Left ventricle myocardium inferior (tissue), 1 donor: ENCODE data around the gene SNRPB. TPM values are rescaled to one million over a fixed set of nuclear protein-coding genes. Genes with fewer than 3 reads are reported as not detected.

Experiments used
- DNase-seq: peaks from one replicate; pipeline ENCODE4 v3.0.0-alpha.2; 2020
- H3K27ac ChIP-seq: fragments of 200-600 bp; replicated peaks from 2 replicates; pipeline ENCODE4 v1.8.0; 2021
- H3K27me3 ChIP-seq: fragments of 200-600 bp; 2 replicates; pipeline ENCODE4 v1.8.0; 2021; ENCODE audit warnings: low read depth
- H3K36me3 ChIP-seq: fragments of 200-600 bp; 2 replicates; pipeline ENCODE4 v1.8.0; 2021
- H3K4me1 ChIP-seq: fragments of 200-600 bp; 2 replicates; pipeline ENCODE4 v1.8.0; 2021
- H3K4me3 ChIP-seq: fragments of 200-600 bp; 2 replicates; pipeline ENCODE4 v1.8.0; 2021; ENCODE audit warnings: mild to moderate bottlenecking, moderate library complexity
- H3K9me3 ChIP-seq: fragments of 200-600 bp; replicated peaks from 2 replicates; pipeline ENCODE4 v1.8.0; 2021
- intact Hi-C: fragments of 100-400 bp; cut with micrococcal nuclease; formaldehyde crosslinking; loops from one replicate; pipeline ENCODE4 v1.11.0; 2022
- total RNA-seq: library from RNA; stranded (reverse); fragmentation: NEBNext Ultra II Directional; extraction: Animal tissue kit (Norgen Biotek cat#: 25700); gene quantifications from one replicate; pipeline ENCODE4 v1.2.1, GENCODE V29; 2021
- TF ChIP-seq, protein P1 (sequence below): fragments of 200-600 bp; IDR thresholded peaks from 2 replicates; pipeline ENCODE4 v1.8.0; 2021; ENCODE audit warnings: antibody characterized with exemption, mild to moderate bottlenecking, borderline replicate concordance
- donor health status: DM: no; HTN: yes; CAD: no; lungs with severe emphysema.

The SNRPB gene
- total RNA-seq, 1 donor from 2014 or later = 49.3 TPM

DNA sequence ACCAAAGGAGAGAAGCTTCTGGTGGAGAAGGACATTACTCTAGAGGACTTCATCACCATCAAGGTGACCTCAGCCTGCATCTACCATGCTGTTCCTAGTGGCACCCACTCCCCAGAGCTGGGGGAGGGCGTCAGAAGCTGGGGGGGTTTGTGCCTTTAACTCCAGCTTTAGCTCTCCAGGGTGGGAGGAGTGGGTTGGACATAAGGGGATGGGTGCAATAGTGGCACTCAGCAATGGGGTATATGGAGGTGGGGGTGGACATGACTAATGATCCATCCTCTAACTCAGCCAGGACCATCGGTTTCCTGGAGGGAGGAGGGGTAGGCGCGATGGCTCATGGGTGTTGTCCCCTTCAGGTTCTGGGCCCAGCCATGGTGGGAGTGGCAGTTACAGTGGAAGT is 40.1 kb downstream of the SNRPB start:
- Histone ChIP-seq H3K27ac (no peak overlapping the region), H3K36me3 (no peaks in the 10 kb centered on the region), H3K9me3 (peaks cover 8% of the 10 kb centered on the region), H3K4me1 (no peaks in the 10 kb centered on the region), H3K4me3 (no peak overlapping the region), H3K27me3 (peaks cover 52% of the 10 kb centered on the region)
- intact Hi-C loops = no loop called here
- DNase-seq = no peak
- TF ChIP-seq, protein P1, sequence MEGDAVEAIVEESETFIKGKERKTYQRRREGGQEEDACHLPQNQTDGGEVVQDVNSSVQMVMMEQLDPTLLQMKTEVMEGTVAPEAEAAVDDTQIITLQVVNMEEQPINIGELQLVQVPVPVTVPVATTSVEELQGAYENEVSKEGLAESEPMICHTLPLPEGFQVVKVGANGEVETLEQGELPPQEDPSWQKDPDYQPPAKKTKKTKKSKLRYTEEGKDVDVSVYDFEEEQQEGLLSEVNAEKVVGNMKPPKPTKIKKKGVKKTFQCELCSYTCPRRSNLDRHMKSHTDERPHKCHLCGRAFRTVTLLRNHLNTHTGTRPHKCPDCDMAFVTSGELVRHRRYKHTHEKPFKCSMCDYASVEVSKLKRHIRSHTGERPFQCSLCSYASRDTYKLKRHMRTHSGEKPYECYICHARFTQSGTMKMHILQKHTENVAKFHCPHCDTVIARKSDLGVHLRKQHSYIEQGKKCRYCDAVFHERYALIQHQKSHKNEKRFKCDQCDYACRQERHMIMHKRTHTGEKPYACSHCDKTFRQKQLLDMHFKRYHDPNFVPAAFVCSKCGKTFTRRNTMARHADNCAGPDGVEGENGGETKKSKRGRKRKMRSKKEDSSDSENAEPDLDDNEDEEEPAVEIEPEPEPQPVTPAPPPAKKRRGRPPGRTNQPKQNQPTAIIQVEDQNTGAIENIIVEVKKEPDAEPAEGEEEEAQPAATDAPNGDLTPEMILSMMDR = no peak

DNA sequence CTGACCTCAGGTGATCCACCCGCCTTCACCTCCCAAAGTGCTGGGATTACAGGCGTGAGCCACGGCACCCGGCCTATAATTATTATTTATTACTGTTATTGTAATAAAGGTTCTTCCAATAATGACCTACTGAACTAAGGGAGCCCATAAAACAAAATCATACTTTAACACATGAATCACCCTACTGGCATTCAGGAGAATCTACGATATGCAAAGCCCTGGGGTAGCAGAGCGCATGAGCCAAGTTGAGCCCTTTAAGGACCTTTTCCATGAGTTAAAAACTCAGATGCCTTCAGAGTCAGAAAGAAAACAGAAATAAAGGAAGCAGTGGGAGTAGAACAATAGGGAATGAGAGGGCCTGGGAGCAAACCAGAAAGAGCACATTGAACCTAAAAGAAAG is 41.5 kb downstream of the SNRPB start:
- Histone ChIP-seq H3K27me3 (peaks cover 52% of the 10 kb centered on the region), H3K4me3 (no peak overlapping the region), H3K9me3 (peaks cover 20% of the 10 kb centered on the region), H3K27ac (no peak overlapping the region), H3K36me3 (no peaks in the 10 kb centered on the region), H3K4me1 (no peaks in the 10 kb centered on the region)
- TF ChIP-seq, protein P1 = no peak
- intact Hi-C loops = no loop called here
- DNase-seq = no peak

DNA sequence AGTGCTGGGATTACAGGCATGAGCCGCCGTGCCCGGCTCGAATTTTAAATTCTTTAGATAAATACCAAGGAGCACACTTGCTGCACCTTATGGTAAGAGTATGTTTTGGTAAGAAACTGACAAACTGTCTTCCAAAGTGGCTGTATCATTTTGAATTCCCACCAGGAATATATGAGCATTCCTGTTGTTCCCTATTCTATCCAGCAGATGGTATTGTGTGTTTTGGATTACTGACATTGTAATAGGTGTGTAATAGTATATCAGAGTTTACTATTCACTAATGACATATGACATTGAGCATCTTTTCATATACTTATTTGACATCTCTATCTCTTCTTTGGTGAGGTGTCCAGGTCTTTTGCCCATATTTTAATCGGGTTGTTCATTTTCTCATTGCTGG is 49.3 kb downstream of the SNRPB start:
- Histone ChIP-seq H3K27me3 (peaks cover 28% of the 10 kb centered on the region), H3K36me3 (no peaks in the 10 kb centered on the region), H3K9me3 (peaks cover 24% of the 10 kb centered on the region), H3K4me3 (no peak overlapping the region), H3K27ac (no peak overlapping the region), H3K4me1 (no peaks in the 10 kb centered on the region)
- intact Hi-C loops = no loop called here
- TF ChIP-seq, protein P1 = no peak
- DNase-seq = no peak

DNA sequence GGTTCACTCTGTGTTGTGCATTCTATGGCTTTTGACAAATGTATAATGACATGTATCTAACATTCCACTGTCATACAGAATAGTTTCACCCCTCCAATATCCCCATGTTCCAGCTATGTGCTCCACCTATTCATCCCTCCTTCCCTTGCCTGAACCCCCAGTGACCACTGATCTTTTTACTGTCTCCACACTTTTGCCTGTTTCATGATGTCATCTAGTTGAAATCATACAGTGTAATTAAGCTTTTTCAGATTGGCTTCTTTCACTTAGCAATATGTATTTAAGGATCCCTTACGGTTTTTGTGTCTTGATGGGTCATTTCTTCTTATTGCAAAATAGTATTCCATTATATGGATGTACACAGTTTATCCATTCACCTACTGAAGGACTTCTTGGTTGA is 50.1 kb downstream of the SNRPB start:
- H3K27me3 ChIP-seq = peaks cover 33% of the 10 kb centered on the region
- H3K4me3 ChIP-seq = no peak overlapping the region
- no peaks in the 10 kb centered on the region for H3K4me1 ChIP-seq
- H3K9me3 ChIP-seq = peaks cover 19% of the 10 kb centered on the region
- intact Hi-C loops = no loop called here
- no peak for DNase-seq
- H3K27ac ChIP-seq = no peak overlapping the region
- TF ChIP-seq, protein P1 = no peak
- no peaks in the 10 kb centered on the region for H3K36me3 ChIP-seq

DNA sequence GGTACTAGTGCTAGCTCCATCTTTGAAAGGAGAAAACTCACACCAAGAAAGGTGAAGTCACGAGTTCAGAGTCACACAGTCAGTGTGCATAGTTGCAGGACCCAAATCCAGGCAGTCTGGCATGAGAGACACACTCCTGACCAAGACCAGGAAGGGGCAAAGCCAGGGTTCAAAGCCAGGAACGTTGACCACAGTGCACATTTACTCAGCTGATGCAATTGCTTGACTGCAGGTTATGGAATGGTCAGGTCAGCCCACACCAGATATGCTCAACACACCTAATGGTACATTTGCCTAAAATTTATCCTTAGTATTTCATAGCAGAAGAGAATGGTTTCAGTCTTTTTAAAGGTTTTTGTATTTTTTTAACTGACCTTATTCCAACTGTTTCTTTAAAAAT is 52.2 kb downstream of the SNRPB start:
- H3K4me1 ChIP-seq = no peaks in the 10 kb centered on the region

More for the DNA sequence above, 52.2 kb downstream of the SNRPB start:
- H3K27ac ChIP-seq = no peak overlapping the region
- H3K4me3 ChIP-seq = no peak overlapping the region
- H3K36me3 ChIP-seq = no peaks in the 10 kb centered on the region
- H3K9me3 ChIP-seq = no peaks in the 10 kb centered on the region
- intact Hi-C loops = no loop called here
- TF ChIP-seq, protein P1 = no peak
- no peak for DNase-seq
- H3K27me3 ChIP-seq = peaks cover 52% of the 10 kb centered on the region
